GM06990 (cell line): ENCODE data around the gene SLFN14.

Source experiments
- DNase-seq: peaks from one replicate; pipeline ENCODE4 v3.0.0-alpha.2; 2011; ENCODE audit not compliant: insufficient read length; ENCODE audit errors: extremely low read depth
- H3K27me3 ChIP-seq: replicated peaks from 2 replicates; pipeline ENCODE4 v1.6.0; 2011; ENCODE audit warnings: low read length; ENCODE audit not compliant: control insufficient read depth, insufficient read depth
- H3K36me3 ChIP-seq: 2 replicates; pipeline ENCODE4 v1.5.1; 2011; ENCODE audit warnings: low read length; ENCODE audit not compliant: control insufficient read depth, insufficient read depth
- H3K4me3 ChIP-seq: replicated peaks from 2 replicates; pipeline ENCODE4 v1.5.1; 2011; ENCODE audit warnings: low read depth, mild to moderate bottlenecking, control low read depth, low read length
- CTCF ChIP-seq: IDR thresholded peaks from 2 replicates; pipeline ENCODE4 v1.5.1; 2011; ENCODE audit warnings: low read length, control low read depth, mild to moderate bottlenecking, inconsistent platforms; ENCODE audit not compliant: insufficient read depth, poor library complexity, severe bottlenecking

The SLFN14 gene

GRCh38 chr17:35560703-35561102 lies at the start of gene SLFN14:
Gene SLFN14, minus strand, starts transcription at chr17:35560819. Its CDS starts 2,757 bp downstream, at chr17:35558062.
- no peak for DNase-seq

GRCh38 chr17:35609831-35610230 lies 49.2 kb upstream of the SLFN14 start:
- peaks cover 4% of the 10 kb centered on the region for H3K36me3 ChIP-seq
- no peak overlapping the region for H3K4me3 ChIP-seq
- no peak for TF ChIP-seq CTCF
- no peaks in the 10 kb centered on the region for H3K27me3 ChIP-seq
- DNase-seq = no peak

More at GRCh38 chr17:35560703-35561102, at the start of gene SLFN14:
- H3K4me3 ChIP-seq = no peak within 1 kb of the TSS
- no peaks in the 10 kb centered on the region for H3K36me3 ChIP-seq
- no peak for TF ChIP-seq CTCF
- H3K27me3 ChIP-seq = no peaks in the 10 kb centered on the region

- no peak overlapping the region for H3K4me3 ChIP-seq
- no peak for DNase-seq
- peaks cover 4% of the 10 kb centered on the region for H3K36me3 ChIP-seq
- no peak for TF ChIP-seq CTCF
- no peaks in the 10 kb centered on the region for H3K27me3 ChIP-seq
These were observed 46.7 kb upstream of the SLFN14 start for GRCh38 chr17:35607239-35607847.

GRCh38 chr17:35605678-35606077 lies 45.1 kb upstream of the SLFN14 start:
- H3K4me3 ChIP-seq = no peak overlapping the region
- DNase-seq = no peak
- no peaks in the 10 kb centered on the region for H3K27me3 ChIP-seq

GRCh38 chr17:35603674-35604073 lies 43.1 kb upstream of the SLFN14 start:
- Histone ChIP-seq H3K27me3 (no peaks in the 10 kb centered on the region), H3K4me3 (no peak overlapping the region), H3K36me3 (no peaks in the 10 kb centered on the region; the same call in none of the 2 replicates)
- TF ChIP-seq CTCF = no peak
- no peak for DNase-seq

More at GRCh38 chr17:35605678-35606077, 45.1 kb upstream of the SLFN14 start:
- TF ChIP-seq CTCF = no peak
- H3K36me3 ChIP-seq = peaks cover 1% of the 10 kb centered on the region

GRCh38 chr17:35597604-35598003 lies 37.0 kb upstream of the SLFN14 start:
- TF ChIP-seq CTCF = no peak
- Histone ChIP-seq H3K27me3 (no peaks in the 10 kb centered on the region), H3K36me3 (peaks cover 12% of the 10 kb centered on the region), H3K4me3 (no peak overlapping the region)
- no peak for DNase-seq
